ENCODE results near the gene ETNK1.

- no peak for TF ChIP-seq CTCF (IDR thresholded peaks at IDR 0.05)
- no peak for TF ChIP-seq POLR2A (IDR thresholded peaks at IDR 0.05)
Observed at GRCh38 chr12:22624548-22624869, 462 bp upstream of the ETNK1 start.
